Parathyroid adenoma (tissue), 2 donors: ENCODE measurements around the gene ECEL1.

Experiments used
- H2AFZ ChIP-seq: fragments of 300-600 bp; sonication (generic); one replicate; pipeline ENCODE4 v1.7.0; 2017; ENCODE audit warnings: antibody characterized with exemption, mild to moderate bottlenecking
- H3K27ac ChIP-seq: fragments of 300-600 bp; sonication (generic); one replicate; pipeline ENCODE4 v1.7.0; 2017
- H3K27me3 ChIP-seq: fragments of 300-600 bp; sonication (generic); one replicate; pipeline ENCODE4 v1.7.0; 2017; ENCODE audit warnings: low read length; ENCODE audit not compliant: control insufficient read depth, insufficient read depth
- H3K36me3 ChIP-seq: fragments of 300-600 bp; sonication (generic); one replicate; pipeline ENCODE4 v1.7.0; 2017; ENCODE audit warnings: low read length; ENCODE audit not compliant: control insufficient read depth, insufficient read depth
- H3K4me1 ChIP-seq: fragments of 300-600 bp; sonication (generic); one replicate; pipeline ENCODE4 v1.7.0; 2017; ENCODE audit warnings: control low read depth
- H3K4me2 ChIP-seq: fragments of 300-600 bp; sonication (generic); one replicate; pipeline ENCODE4 v1.7.0; 2017; ENCODE audit warnings: low read length
- H3K4me3 ChIP-seq: fragments of 300-600 bp; sonication (generic); one replicate; pipeline ENCODE4 v1.7.0; 2017; ENCODE audit warnings: low read depth, low read length
- H3K79me2 ChIP-seq: fragments of 300-600 bp; sonication (generic); one replicate; pipeline ENCODE4 v1.7.0; 2017; ENCODE audit warnings: control low read depth
- H3K9ac ChIP-seq: fragments of 300-600 bp; sonication (generic); one replicate; pipeline ENCODE4 v1.7.0; 2017; ENCODE audit warnings: mild to moderate bottlenecking
- H3K9me3 ChIP-seq: fragments of 300-600 bp; sonication (generic); one replicate; pipeline ENCODE4 v1.7.0; 2017; ENCODE audit warnings: low read length; ENCODE audit not compliant: control insufficient read depth
- CTCF ChIP-seq: fragments of 300-600 bp; sonication (generic); IDR thresholded peaks from one replicate; pipeline ENCODE4 v1.7.0; 2017; ENCODE audit warnings: antibody characterized with exemption, mild to moderate bottlenecking
- donor health status: primary hyperparathyroidism.

ECEL1 gene

GRCh38 chr2:232476791-232477190 is 10.8 kb downstream of the ECEL1 start:
- Histone ChIP-seq H3K9ac (no peak overlapping the region), H3K4me3 (no peak overlapping the region), H3K9me3 (no peaks in the 10 kb centered on the region), H3K27me3 (no peaks in the 10 kb centered on the region), H3K79me2 (no peaks in the 10 kb centered on the region), H3K4me1 (no peaks in the 10 kb centered on the region), H3K36me3 (no peaks in the 10 kb centered on the region), H3K4me2 (no peak overlapping the region), H3K27ac (no peak overlapping the region), H2AFZ (no peak overlapping the region)
- no peak for TF ChIP-seq CTCF

- Histone ChIP-seq H2AFZ (no peak overlapping the region), H3K79me2 (no peaks in the 10 kb centered on the region), H3K4me1 (no peaks in the 10 kb centered on the region), H3K4me3 (no peak overlapping the region), H3K9ac (no peak overlapping the region), H3K4me2 (no peak overlapping the region), H3K27ac (no peak overlapping the region), H3K9me3 (no peaks in the 10 kb centered on the region), H3K36me3 (no peaks in the 10 kb centered on the region), H3K27me3 (no peaks in the 10 kb centered on the region)
- no peak for TF ChIP-seq CTCF
Observed at GRCh38 chr2:232476045-232476444, 11.6 kb downstream of the ECEL1 start.

- H2AFZ ChIP-seq = no peak overlapping the region
- no peaks in the 10 kb centered on the region for H3K4me1 ChIP-seq
- H3K4me2 ChIP-seq = no peak overlapping the region
- no peak overlapping the region for H3K4me3 ChIP-seq
- no peak overlapping the region for H3K27ac ChIP-seq
- no peak for TF ChIP-seq CTCF
- H3K9ac ChIP-seq = no peak overlapping the region
- H3K79me2 ChIP-seq = no peaks in the 10 kb centered on the region
- no peaks in the 10 kb centered on the region for H3K36me3 ChIP-seq
- no peaks in the 10 kb centered on the region for H3K9me3 ChIP-seq
- H3K27me3 ChIP-seq = no peaks in the 10 kb centered on the region
Observed at GRCh38 chr2:232473467-232473890, 14.2 kb downstream of the ECEL1 start.

- H3K4me2 ChIP-seq = no peak overlapping the region
- H3K4me1 ChIP-seq = no peaks in the 10 kb centered on the region
- TF ChIP-seq CTCF = no peak
- no peak overlapping the region for H3K27ac ChIP-seq
- no peak overlapping the region for H3K4me3 ChIP-seq
- H3K9ac ChIP-seq = no peak overlapping the region
- H3K36me3 ChIP-seq = no peaks in the 10 kb centered on the region
- H3K9me3 ChIP-seq = no peaks in the 10 kb centered on the region
- no peaks in the 10 kb centered on the region for H3K27me3 ChIP-seq
- no peak overlapping the region for H2AFZ ChIP-seq
- no peaks in the 10 kb centered on the region for H3K79me2 ChIP-seq
Observed at GRCh38 chr2:232466221-232466620, 21.4 kb downstream of the ECEL1 start.

GRCh38 chr2:232465061-232465460 is 22.6 kb downstream of the ECEL1 start:
- Histone ChIP-seq H3K4me2 (no peak overlapping the region), H3K79me2 (no peaks in the 10 kb centered on the region), H3K4me1 (no peaks in the 10 kb centered on the region), H3K36me3 (no peaks in the 10 kb centered on the region), H3K4me3 (no peak overlapping the region), H3K27ac (no peak overlapping the region), H3K9me3 (no peaks in the 10 kb centered on the region), H2AFZ (no peak overlapping the region), H3K27me3 (no peaks in the 10 kb centered on the region), H3K9ac (no peak overlapping the region)
- no peak for TF ChIP-seq CTCF
